ENCODE results near the gene INPP5F.

Gene INPP5F

DNA sequence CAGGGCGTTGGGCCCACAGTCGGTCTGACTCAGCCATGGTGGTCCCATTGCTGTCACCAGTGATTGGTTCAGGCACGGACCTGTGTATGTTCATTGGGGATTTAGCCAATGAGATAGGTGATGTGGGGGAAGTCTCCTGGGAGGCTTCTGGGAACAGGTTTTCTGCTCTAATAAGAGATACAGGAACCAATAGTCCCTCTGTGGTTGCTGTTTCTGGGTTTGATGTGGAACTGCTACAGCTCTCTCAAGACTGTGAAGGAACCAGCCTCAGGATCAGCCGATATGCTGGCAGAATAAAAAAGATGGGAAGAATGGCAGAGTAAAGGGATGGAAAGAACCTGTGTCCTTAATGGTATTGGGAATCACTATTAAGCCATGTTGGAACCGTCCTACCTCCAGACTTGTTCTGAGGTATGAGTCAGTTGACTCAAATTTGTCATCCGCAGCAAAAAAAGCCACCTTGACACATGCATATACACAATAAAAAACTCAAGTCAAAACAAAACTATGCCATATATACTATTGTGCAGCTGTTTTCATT lies 76.2 kb downstream of the INPP5F start:
- Histone ChIP-seq H2AFZ (ENCODE audit: low read depth, low read length, severe bottlenecking) (no peak overlapping the region), H3K79me2 (ENCODE audit: insufficient read depth, low read length) (no peaks in the 10 kb centered on the region), H3K9ac (ENCODE audit: low read length) (no peak overlapping the region), H4K20me1 (ENCODE audit: low read depth, low read length) (no peaks in the 10 kb centered on the region), H3K4me3 (ENCODE audit: insufficient read depth, low read length, poor library complexity, severe bottlenecking) (no peak overlapping the region), H3K9me2 (replicated peaks; ENCODE audit: insufficient read depth, low read length) (no peaks in the 10 kb centered on the region), H3K9me3 (ENCODE audit: insufficient read depth, low read length) (no peaks in the 10 kb centered on the region), H3K27me3 (ENCODE audit: low read length) (no peaks in the 10 kb centered on the region), H3K36me3 (ENCODE audit: low read length) (peaks cover 4% of the 10 kb centered on the region; the same call in 1 of the 2 replicates), H3F3A (ENCODE audit: insufficient read depth) (peaks cover 7% of the 10 kb centered on the region; the same call in 1 of the 2 replicates), H3K4me2 (ENCODE audit: low read depth, low read length, poor library complexity, severe bottlenecking) (no peak overlapping the region), H3K27ac (ENCODE audit: low read depth, low read length) (no peak overlapping the region)
- TF ChIP-seq CTCF (IDR thresholded peaks at IDR 0.05; ENCODE audit: insufficient read depth, low read length, poor library complexity, severe bottlenecking) (no peak), EZH2phosphoT487 (conservative IDR thresholded peaks at IDR 0.05; ENCODE audit: low read length) (no peak)

GRCh38 chr10:119803264-119803663 lies 77.4 kb downstream of the INPP5F start:
- Histone ChIP-seq H3F3A (ENCODE audit: insufficient read depth) (peaks cover 7% of the 10 kb centered on the region; the same call in 1 of the 2 replicates), H3K36me3 (ENCODE audit: low read length) (0 out of 2 replicates have a peak, but pooled peaks cover 4% of the 10 kb centered on the region), H3K9me2 (replicated peaks; ENCODE audit: insufficient read depth, low read length) (no peaks in the 10 kb centered on the region), H2AFZ (ENCODE audit: low read depth, low read length, severe bottlenecking) (no peak overlapping the region), H3K27me3 (ENCODE audit: low read length) (no peaks in the 10 kb centered on the region), H3K9ac (ENCODE audit: low read length) (no peak overlapping the region), H3K79me2 (ENCODE audit: insufficient read depth, low read length) (no peaks in the 10 kb centered on the region), H3K4me2 (ENCODE audit: low read depth, low read length, poor library complexity, severe bottlenecking) (no peak overlapping the region), H3K9me3 (ENCODE audit: insufficient read depth, low read length) (no peaks in the 10 kb centered on the region), H3K27ac (ENCODE audit: low read depth, low read length) (no peak overlapping the region), H3K4me3 (ENCODE audit: insufficient read depth, low read length, poor library complexity, severe bottlenecking) (no peak overlapping the region), H4K20me1 (ENCODE audit: low read depth, low read length) (no peaks in the 10 kb centered on the region)
- TF ChIP-seq CTCF (IDR thresholded peaks at IDR 0.05; ENCODE audit: insufficient read depth, low read length, poor library complexity, severe bottlenecking) (no peak), EZH2phosphoT487 (conservative IDR thresholded peaks at IDR 0.05; ENCODE audit: low read length) (no peak)

GRCh38 chr10:119805702-119806230 lies 79.9 kb downstream of the INPP5F start:
- Histone ChIP-seq H3K4me3 (ENCODE audit: insufficient read depth, low read length, poor library complexity, severe bottlenecking) (no peak overlapping the region), H3K9me3 (ENCODE audit: insufficient read depth, low read length) (no peaks in the 10 kb centered on the region), H3K36me3 (ENCODE audit: low read length) (0 out of 2 replicates have a peak, but pooled peaks cover 4% of the 10 kb centered on the region), H3K4me2 (ENCODE audit: low read depth, low read length, poor library complexity, severe bottlenecking) (no peak overlapping the region), H3F3A (ENCODE audit: insufficient read depth) (no peaks in the 10 kb centered on the region), H3K9me2 (replicated peaks; ENCODE audit: insufficient read depth, low read length) (no peaks in the 10 kb centered on the region), H3K27me3 (ENCODE audit: low read length) (no peaks in the 10 kb centered on the region), H3K9ac (ENCODE audit: low read length) (no peak overlapping the region), H3K79me2 (ENCODE audit: insufficient read depth, low read length) (no peaks in the 10 kb centered on the region), H3K27ac (ENCODE audit: low read depth, low read length) (no peak overlapping the region), H4K20me1 (ENCODE audit: low read depth, low read length) (no peaks in the 10 kb centered on the region), H2AFZ (ENCODE audit: low read depth, low read length, severe bottlenecking) (no peak overlapping the region)
- no peak for TF ChIP-seq CTCF (IDR thresholded peaks at IDR 0.05; ENCODE audit: insufficient read depth, low read length, poor library complexity, severe bottlenecking)
- no peak for TF ChIP-seq EZH2phosphoT487 (conservative IDR thresholded peaks at IDR 0.05; ENCODE audit: low read length)

All from SU-DHL-6 (cell line).